AG09309 (cell line): ENCODE data around the gene ATP7B.

ENCODE experiments used
- DNase-seq: peaks from one replicate; pipeline ENCODE4 v3.0.0-alpha.2; 2010; ENCODE audit warnings: low read depth
- H3K4me3 ChIP-seq: 2 replicates; pipeline ENCODE4 v1.5.1; 2011; ENCODE audit warnings: mild to moderate bottlenecking, low read depth, low read length, moderate library complexity; ENCODE audit not compliant: control insufficient read depth
- TF ChIP-seq, protein P1 (sequence below): IDR thresholded peaks from 2 replicates; pipeline ENCODE4 v1.5.1; 2011; ENCODE audit warnings: mild to moderate bottlenecking, low read depth, low read length, inconsistent platforms; ENCODE audit not compliant: insufficient read depth, control insufficient read depth; ENCODE audit errors: missing control alignments

Gene ATP7B

DNA sequence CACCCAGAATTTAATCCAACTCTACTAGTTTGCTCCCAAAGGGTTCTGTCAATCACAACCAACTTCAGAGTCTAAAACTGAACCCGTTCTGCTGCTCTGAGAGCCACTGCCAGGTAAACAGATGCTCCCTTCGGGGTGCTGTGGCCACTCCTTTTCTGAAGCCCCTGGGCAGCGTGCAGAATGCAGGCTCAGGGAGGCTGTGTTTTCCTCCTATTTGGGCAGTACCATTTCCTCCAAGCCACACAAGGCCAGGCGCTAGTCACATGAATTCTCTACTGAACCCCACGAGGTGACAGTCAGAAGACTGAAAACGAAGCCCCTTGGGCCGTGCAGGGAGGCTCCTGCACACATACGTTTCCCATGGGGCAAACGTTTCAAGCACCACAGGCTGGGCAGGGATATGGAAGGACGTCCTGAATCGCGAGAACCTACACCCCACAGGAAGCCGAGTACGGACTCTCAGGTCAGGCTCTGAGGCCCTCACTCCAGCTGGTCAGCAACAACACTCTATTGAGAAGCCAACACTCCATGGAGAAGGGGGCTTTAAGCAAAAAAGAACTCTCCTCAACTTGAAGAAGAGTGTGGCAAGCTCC lies 77.7 kb downstream of the ATP7B start:
- TF ChIP-seq, protein P1, sequence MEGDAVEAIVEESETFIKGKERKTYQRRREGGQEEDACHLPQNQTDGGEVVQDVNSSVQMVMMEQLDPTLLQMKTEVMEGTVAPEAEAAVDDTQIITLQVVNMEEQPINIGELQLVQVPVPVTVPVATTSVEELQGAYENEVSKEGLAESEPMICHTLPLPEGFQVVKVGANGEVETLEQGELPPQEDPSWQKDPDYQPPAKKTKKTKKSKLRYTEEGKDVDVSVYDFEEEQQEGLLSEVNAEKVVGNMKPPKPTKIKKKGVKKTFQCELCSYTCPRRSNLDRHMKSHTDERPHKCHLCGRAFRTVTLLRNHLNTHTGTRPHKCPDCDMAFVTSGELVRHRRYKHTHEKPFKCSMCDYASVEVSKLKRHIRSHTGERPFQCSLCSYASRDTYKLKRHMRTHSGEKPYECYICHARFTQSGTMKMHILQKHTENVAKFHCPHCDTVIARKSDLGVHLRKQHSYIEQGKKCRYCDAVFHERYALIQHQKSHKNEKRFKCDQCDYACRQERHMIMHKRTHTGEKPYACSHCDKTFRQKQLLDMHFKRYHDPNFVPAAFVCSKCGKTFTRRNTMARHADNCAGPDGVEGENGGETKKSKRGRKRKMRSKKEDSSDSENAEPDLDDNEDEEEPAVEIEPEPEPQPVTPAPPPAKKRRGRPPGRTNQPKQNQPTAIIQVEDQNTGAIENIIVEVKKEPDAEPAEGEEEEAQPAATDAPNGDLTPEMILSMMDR, result no peak
- DNase-seq, result no peak

DNA sequence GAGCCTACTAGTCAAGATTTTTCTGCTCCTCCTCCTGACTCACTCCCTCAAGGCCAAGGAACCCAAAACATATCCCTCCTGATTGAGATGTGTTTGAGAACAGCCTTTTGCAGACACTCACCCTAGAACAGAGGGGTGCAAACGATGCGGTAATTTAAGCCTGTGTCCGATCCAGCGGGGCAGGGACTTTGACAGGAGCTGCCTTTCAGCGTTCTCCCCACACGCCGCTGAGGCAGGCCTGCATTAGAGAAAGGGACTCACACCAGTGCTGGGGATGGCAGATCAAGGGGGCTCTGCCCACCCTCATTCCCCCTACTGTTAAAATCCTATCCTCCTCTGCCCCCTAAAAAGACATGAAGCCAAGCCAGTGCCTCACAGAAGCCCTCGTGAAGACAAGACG lies 79.0 kb downstream of the ATP7B start:
- TF ChIP-seq, protein P1, result no peak
- DNase-seq, result no peak
- H3K4me3 ChIP-seq, result no peak overlapping the region

More for the DNA sequence above, 77.7 kb downstream of the ATP7B start:
- no peak overlapping the region for H3K4me3 ChIP-seq

DNA sequence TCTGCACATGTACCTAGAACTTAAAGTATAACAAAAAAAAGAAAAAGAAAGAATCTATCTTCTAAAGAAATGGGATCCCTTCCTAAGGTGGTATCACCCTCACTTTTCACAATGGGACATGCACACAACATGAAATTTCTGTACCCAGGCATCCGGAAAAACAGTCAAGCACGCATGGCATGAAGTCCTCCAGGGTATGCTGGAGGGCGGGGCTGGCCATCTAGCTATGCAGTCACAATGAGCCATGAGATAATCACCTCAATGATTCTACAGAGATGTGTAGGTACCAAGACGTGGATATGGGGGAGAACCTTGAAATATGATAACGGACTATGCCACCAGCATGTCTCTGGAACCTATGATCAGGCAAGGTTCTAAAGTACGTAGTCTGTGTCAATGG lies 79.6 kb downstream of the ATP7B start:
- no peak overlapping the region for H3K4me3 ChIP-seq
- TF ChIP-seq, protein P1, result no peak
- DNase-seq, result no peak

DNA sequence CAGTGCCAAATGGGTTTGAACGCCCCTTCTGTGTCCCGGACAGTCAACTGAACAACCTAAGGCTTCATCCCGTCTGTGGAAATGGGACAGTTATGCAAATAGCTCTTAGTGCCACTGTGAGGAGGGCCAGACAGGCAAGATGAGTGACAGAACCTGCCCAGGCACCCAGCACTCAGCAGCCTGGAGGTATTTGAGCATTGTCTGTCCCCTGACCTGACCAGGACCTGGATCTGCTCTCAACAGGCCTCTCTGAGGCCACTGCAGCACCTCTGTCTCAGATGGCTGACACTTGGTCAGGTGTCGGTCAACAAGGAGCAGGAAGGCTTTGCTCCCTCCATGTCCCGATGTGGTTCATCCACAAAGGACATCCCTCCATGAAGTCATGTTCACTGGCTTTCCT lies 81.6 kb downstream of the ATP7B start:
- no peak overlapping the region for H3K4me3 ChIP-seq
- no peak for DNase-seq
- TF ChIP-seq, protein P1, result no peak

DNA sequence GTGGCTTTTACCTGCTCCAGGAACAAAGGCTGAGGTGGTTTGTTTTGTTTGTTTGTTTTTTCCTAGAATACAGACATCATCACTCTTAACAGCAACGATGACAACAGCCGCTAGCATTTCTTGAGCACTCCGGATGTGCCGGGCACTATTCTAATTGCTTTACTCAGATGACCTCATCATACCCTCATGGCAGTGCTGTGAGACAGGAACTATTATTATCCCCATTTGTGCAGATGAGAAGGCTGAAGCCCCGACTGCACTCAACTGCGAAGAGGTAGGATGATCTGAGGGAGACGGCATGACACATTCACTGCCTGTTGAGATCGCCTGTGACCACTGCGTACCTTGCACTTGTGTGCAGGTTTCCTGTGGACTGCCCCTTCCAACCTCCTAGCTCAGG lies 83.0 kb downstream of the ATP7B start:
- TF ChIP-seq, protein P1, result no peak
- DNase-seq, result no peak
- H3K4me3 ChIP-seq, result no peak overlapping the region

DNA sequence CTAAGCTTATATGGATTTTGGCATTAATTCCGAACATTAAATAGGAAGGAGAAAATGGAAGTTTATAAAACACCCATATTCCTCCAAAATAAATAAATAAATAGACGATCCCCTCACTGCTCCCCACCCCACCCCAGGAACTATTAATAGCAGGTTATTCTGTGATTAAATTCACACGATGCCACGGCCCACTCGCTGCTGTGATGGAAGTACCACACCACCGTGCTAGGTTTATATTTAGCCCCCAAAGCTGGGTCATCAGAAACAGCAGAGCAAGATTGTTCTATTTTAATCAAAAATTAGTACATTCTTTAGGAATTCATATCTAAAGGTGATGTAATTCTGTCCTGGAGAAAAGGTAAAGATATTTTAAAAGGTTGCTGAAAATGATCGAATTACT lies 84.1 kb downstream of the ATP7B start:
- no peak for DNase-seq
- TF ChIP-seq, protein P1, result no peak

DNA sequence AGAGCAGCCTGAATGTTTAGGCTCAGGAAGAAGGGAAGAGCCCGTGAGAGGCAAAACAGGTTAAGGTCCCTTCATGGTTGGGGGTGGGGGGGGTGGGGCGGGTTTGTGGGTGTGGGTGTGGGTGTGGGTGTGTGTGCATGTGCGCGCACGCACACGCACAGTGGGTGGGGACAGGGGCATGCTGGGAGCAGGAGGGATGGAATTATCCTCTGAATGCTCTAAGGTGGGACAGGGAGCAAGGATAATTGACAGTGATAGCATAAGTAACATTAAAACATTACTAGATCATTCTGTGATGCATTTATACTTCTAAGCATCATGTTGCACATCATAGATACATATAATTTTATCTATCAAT lies 84.7 kb downstream of the ATP7B start:
- TF ChIP-seq, protein P1, result no peak
- no peak for DNase-seq
- H3K4me3 ChIP-seq, result no peak overlapping the region

More for the DNA sequence above, 84.1 kb downstream of the ATP7B start:
- no peak overlapping the region for H3K4me3 ChIP-seq
